ENCODE results near the gene MSRB1.

MSRB1 gene

DNA sequence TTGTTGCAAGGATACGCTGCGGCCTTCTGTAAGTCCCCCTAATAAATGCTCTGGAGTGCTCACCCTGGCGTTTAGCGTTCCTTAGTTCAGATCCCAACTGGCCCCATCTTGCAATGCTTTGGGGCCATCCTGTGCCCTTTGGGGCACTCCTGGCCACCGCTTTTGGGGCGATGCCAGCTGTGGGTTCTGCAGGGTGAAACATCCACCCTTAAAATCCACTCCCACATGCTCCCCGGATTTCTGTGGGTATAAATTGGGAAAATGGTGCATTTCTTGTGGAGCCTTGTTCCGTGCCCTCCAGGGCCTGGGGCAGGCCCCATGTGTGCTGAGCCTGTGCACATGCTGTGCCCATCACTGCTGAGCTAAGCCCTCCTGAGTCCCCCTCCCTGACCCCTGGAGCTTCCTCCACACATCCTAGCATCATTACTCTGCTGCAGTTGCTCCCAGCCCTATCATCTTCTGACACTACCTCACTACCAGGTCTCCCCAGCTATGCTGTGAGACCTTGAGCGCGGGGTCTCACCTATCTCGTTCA, 6.0 kb downstream of the MSRB1 start:
- no peak for DNase-seq (ENCODE audit: low read depth)
- in situ Hi-C loops (cut with HindIII; ENCODE audit: low sequenced_read_pairs), result no loop called here
- no peak overlapping the region for H3K4me3 ChIP-seq (ENCODE audit: low read depth, low read length)
- TF ChIP-seq, protein P1, sequence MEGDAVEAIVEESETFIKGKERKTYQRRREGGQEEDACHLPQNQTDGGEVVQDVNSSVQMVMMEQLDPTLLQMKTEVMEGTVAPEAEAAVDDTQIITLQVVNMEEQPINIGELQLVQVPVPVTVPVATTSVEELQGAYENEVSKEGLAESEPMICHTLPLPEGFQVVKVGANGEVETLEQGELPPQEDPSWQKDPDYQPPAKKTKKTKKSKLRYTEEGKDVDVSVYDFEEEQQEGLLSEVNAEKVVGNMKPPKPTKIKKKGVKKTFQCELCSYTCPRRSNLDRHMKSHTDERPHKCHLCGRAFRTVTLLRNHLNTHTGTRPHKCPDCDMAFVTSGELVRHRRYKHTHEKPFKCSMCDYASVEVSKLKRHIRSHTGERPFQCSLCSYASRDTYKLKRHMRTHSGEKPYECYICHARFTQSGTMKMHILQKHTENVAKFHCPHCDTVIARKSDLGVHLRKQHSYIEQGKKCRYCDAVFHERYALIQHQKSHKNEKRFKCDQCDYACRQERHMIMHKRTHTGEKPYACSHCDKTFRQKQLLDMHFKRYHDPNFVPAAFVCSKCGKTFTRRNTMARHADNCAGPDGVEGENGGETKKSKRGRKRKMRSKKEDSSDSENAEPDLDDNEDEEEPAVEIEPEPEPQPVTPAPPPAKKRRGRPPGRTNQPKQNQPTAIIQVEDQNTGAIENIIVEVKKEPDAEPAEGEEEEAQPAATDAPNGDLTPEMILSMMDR (IDR thresholded peaks at IDR 0.05; ENCODE audit: low read depth, low read length, missing control alignments), result no peak

DNA sequence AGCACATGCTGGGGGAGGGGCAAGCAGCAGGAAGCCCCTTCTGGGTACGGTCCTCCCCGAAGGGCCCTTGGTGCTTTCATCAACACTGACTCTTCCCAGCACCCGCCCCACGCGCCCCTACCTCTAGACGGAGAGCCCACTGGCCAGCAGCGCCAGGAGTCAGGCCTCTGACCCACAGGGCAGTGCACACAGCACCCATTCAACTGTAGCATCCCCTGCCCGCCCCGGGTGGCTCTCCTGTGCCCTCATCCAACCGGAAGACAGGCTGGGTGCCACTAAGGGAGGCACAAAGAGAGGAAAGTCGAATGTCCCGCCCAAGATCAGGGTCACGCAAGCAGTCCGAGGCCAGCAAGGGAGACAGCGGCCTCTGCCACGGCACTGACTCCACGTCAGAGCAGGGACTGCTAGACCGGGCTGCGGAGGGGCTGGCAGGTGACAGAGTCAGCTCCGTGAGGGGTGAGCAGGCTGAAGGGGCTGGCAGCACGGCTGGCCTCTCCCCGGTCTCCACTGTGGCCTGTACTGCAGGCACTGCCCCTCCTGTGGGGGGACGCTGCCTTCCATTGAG, 9.8 kb downstream of the MSRB1 start:
- in situ Hi-C loops (cut with HindIII; ENCODE audit: low sequenced_read_pairs), result no loop called here
- H3K4me3 ChIP-seq (ENCODE audit: low read depth, low read length), result no peak overlapping the region
- TF ChIP-seq, protein P1 (IDR thresholded peaks at IDR 0.05; ENCODE audit: low read depth, low read length, missing control alignments), result no peak
- no peak for DNase-seq (ENCODE audit: low read depth)

DNA sequence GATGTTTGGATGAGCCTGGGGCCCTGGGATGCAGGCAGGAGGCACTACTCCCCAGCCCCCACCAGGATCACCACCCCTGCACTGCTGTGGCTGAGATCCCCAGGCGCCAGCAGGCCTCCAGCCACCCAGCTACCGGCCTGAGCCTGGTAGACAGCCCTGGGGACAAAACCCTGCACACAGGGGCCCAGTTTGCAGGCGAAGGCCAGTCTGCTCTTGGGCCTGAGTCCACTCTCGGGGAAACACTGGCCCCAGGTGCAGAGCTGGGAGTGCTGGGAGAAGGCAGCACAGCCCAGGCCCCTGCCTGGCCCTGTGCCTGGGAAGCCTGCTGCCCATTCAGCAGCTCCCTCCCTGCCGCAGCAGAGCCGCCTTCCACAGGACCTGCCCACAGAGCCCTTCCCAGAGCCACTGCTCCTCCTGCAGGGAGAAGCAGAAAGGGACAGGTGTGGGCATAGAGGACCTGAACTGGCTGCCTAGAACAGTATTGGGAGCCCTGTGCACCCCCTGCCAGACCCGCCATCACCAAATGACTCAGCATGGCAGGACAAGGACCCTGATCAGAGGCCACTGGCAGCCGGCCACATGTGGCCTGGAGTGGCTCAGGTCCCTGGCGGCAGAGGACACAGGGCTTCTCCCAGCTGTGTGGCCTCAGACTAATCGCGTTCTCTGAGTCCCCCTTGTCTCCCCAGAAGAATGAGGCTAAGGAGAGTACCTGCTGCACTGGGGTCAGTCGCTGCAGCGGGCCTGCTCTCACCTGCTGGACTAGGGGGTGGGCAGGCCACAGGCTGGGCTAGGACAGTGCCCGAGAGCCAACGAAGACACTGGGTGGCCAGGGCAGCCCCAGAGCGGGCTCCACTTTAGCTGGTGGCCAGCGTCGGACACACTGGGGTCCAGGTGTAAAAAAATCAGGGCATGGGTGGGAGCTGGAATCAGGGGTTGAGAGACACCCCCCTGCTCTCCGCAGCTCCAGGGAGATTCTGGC, 10.7 kb downstream of the MSRB1 start:
- no peak for DNase-seq (ENCODE audit: low read depth)
- TF ChIP-seq, protein P1 (IDR thresholded peaks at IDR 0.05; ENCODE audit: low read depth, low read length, missing control alignments), result peak; percentile 12
- in situ Hi-C loops (cut with HindIII; ENCODE audit: low sequenced_read_pairs), result no loop called here
- H3K4me3 ChIP-seq (ENCODE audit: low read depth, low read length), result no peak overlapping the region

DNA sequence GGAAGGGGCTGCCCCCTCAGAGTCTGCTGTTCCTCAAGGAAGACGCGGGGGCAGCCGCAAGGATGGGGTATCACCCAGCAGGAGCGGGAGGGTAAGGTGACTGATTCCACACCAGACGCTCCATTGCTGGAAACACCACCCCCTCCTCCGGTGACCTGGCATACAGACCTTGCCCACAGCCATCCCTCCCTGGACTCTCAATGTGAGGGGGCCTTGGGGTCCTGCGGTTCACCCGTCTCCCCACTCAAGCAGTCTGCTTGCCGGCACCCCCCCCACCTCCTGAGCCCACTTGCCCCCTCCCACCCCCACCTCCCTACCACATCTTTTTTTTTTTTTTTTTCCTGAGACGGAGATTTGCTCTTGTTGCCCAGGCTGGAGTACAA, 12.7 kb downstream of the MSRB1 start:
- no peak overlapping the region for H3K4me3 ChIP-seq (ENCODE audit: low read depth, low read length)
- in situ Hi-C loops (cut with HindIII; ENCODE audit: low sequenced_read_pairs), result no loop called here
- TF ChIP-seq, protein P1 (IDR thresholded peaks at IDR 0.05; ENCODE audit: low read depth, low read length, missing control alignments), result no peak
- no peak for DNase-seq (ENCODE audit: low read depth)

DNA sequence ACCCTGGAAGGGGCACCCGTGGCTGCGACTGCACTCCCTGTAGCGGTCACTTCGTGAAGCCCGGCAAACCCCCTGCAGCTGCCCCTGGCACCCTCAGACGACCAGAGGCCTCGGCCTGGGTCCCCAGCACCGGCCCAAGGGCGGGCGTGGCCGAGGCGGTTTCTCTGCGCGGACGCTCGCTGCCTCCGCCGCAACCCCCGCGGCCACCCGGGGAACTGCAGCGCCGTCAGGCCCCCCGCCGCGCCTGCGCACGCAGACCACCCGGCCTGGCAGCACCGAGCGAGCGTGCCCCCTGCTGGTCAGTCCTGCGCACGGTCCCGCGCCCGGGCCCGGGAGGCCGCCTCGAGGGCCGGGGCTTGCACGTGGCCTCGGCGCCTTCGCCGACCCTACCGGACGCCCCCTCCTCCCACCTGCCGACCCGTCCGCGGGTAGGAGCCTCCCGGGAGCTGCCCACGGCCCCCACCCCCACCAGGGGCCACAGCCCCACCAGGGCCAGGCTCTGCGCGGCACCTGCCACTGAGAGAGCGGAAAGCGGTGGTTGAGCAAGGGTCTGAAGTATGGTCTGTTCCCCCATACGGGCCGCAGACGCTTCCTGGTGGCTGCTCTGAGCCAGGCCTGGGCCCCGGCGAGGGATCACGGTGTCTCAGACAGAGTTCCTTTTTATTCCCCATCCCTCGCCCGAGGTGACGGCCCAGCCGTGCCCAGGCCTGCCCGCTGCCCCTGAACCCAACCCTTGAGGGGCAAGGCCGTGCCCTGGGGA, 13.2 kb downstream of the MSRB1 start:
- in situ Hi-C loops (cut with HindIII; ENCODE audit: low sequenced_read_pairs), result loop anchor here (5.0 kb wide), 1 partner anchor 77 kb away; no protein-coding TSS in a partner anchor
- peak; percentile 37 for DNase-seq (ENCODE audit: low read depth)
- peak overlapping the region; percentile 45 for H3K4me3 ChIP-seq (ENCODE audit: low read depth, low read length)
- TF ChIP-seq, protein P1 (IDR thresholded peaks at IDR 0.05; ENCODE audit: low read depth, low read length, missing control alignments), result peak; percentile 75

DNA sequence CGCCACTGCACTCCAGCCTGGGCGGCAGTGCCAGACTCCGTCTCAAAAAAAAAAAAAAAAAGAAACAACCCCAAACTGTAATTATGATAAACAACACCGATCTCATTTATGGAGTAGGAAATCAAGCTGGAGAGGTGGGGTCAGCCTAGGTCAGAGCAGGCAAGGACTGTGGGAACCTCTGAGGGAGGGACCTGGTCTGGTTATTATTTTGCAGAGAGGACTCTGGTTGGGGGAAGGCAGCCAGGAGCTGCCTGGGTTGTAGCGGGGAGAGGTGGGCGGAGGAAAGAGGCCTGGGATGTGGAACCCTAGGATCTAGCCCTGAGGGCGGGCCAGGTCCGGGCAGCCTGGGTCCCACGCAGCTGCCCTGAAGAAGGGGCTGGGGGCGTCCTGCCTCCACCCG, 13.9 kb downstream of the MSRB1 start:
- DNase-seq (ENCODE audit: low read depth), result no peak
- TF ChIP-seq, protein P1 (IDR thresholded peaks at IDR 0.05; ENCODE audit: low read depth, low read length, missing control alignments), result no peak
- in situ Hi-C loops (cut with HindIII; ENCODE audit: low sequenced_read_pairs), result loop anchor here (5.0 kb wide), 1 partner anchor 77 kb away; no protein-coding TSS in a partner anchor
- H3K4me3 ChIP-seq (ENCODE audit: low read depth, low read length), result peak overlapping the region; percentile 45

Data from astrocyte of the cerebellum (primary cell).